ENCODE measurements around the gene ADAMTSL1.

Gene ADAMTSL1

DNA sequence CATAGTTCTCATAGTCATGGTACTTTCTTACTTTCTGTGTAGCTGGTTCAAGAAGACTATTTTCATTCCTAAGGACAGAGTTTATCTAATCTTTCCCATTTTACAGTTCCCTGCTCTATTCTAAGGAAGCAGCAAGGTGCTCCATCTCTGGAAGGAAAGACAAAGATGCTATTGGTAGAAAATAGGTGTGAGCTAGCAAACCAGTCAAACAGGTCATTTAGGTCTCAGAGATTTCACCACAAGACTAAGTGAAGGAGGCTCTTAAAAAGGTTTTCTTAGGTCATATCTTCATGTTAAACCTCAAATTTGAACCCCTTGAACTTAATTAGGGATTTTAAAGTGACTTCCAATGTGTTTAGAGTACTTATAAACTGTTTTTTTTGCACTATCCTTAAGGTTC is 62.6 kb downstream of the ADAMTSL1 start:
- Histone ChIP-seq H3K9me3 (ENCODE audit: control insufficient read depth, low read length) (peaks cover 21% of the 10 kb centered on the region), H3K27me3 (replicated peaks; ENCODE audit: control insufficient read depth, insufficient read depth, low read length) (no peaks in the 10 kb centered on the region), H3K4me1 (ENCODE audit: control insufficient read depth, insufficient read depth, low read length) (peaks cover 10% of the 10 kb centered on the region), H3K4me3 (ENCODE audit: low read length) (no peak overlapping the region), H3K9ac (ENCODE audit: low read length) (no peak overlapping the region), H3K36me3 (ENCODE audit: control insufficient read depth, insufficient read depth, low read length, severe bottlenecking) (peaks cover 29% of the 10 kb centered on the region)
- no peak for DNase-seq (ENCODE audit: low read depth)

GRCh38 chr9:18539203-18539693 is 65.3 kb downstream of the ADAMTSL1 start:
- Histone ChIP-seq H3K9ac (ENCODE audit: low read length) (no peak overlapping the region), H3K4me3 (ENCODE audit: low read length) (no peak overlapping the region), H3K36me3 (ENCODE audit: control insufficient read depth, insufficient read depth, low read length, severe bottlenecking) (peaks cover 23% of the 10 kb centered on the region), H3K9me3 (ENCODE audit: control insufficient read depth, low read length) (peaks cover 17% of the 10 kb centered on the region), H3K4me1 (ENCODE audit: control insufficient read depth, insufficient read depth, low read length) (peaks cover 19% of the 10 kb centered on the region), H3K27me3 (replicated peaks; ENCODE audit: control insufficient read depth, insufficient read depth, low read length) (no peaks in the 10 kb centered on the region)
- DNase-seq (ENCODE audit: low read depth), result no peak

DNA sequence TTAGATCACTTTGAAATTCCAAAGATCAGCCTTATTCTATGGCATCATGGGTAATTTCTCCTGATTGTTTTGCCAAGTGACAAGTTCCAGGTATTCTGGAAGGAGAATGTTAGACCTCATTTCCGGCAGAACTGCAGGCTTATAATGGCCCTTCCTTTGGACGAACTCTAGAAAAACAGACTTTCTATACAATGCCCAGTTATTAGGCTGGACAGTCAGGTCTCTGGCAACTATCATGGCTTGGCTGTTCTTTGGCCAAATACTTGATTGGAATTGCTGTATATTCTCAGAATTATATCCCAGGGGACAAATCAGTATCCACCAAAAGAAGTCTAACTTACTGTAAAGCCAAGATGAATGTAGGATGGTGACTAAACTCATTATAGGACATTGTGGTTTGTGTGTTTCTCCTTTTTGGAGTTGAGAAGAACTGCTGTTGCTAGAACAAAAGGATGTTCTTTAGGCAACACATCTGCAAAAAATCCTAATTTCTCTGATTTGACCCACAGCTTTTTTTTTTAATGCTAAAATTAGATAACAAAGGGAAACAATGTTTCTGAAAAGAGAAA is 69.0 kb downstream of the ADAMTSL1 start:
- peaks cover 36% of the 10 kb centered on the region for H3K4me1 ChIP-seq (ENCODE audit: control insufficient read depth, insufficient read depth, low read length)
- H3K4me3 ChIP-seq (ENCODE audit: low read length), result peak overlapping the region; percentile 18
- no peaks in the 10 kb centered on the region for H3K27me3 ChIP-seq (replicated peaks; ENCODE audit: control insufficient read depth, insufficient read depth, low read length)
- no peak for DNase-seq (ENCODE audit: low read depth)
- peaks cover 6% of the 10 kb centered on the region for H3K36me3 ChIP-seq (ENCODE audit: control insufficient read depth, insufficient read depth, low read length, severe bottlenecking)
- H3K9me3 ChIP-seq (ENCODE audit: control insufficient read depth, low read length), result no peaks in the 10 kb centered on the region
- H3K9ac ChIP-seq (ENCODE audit: low read length), result peak overlapping the region; percentile 69

DNA sequence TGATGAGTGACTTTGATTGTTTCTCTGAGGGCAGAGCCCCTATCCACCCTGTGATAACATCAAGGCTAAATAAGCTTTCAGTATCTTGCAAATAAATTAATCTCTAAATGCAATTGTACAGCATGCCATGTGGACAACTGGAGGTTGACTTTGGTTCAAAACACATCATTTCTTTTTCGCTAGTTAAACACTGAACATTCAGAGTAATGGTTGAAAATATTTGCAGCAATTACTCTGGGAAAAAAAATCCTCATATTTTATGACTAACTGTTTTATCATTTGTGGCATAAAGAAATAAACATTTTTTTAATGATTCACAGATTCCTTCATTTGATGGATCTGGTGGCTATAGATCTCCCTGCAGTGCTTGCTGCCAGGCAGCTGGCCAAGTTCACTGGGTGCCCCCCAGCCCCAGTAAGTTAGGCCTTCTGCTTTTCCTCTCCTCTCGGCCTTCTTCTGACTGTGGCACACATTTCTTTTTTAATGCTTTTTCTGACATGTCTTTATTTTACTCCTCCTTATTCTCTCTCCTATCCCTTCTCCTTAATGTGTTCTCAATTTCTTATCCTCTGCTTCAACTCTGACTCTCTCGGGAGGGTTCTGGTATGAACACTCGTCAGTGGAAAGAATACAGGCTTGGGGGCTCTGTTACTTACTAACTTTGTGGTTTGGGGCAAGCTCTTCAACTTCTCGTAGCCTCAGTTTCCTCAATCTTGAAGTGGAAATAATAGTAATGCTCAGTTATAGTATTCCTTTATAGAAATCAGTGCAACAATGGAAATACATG is 69.6 kb downstream of the ADAMTSL1 start:
- peaks cover 6% of the 10 kb centered on the region for H3K36me3 ChIP-seq (ENCODE audit: control insufficient read depth, insufficient read depth, low read length, severe bottlenecking)
- H3K9me3 ChIP-seq (ENCODE audit: control insufficient read depth, low read length), result no peaks in the 10 kb centered on the region
- H3K27me3 ChIP-seq (replicated peaks; ENCODE audit: control insufficient read depth, insufficient read depth, low read length), result no peaks in the 10 kb centered on the region
- H3K4me1 ChIP-seq (ENCODE audit: control insufficient read depth, insufficient read depth, low read length), result peaks cover 36% of the 10 kb centered on the region
- H3K9ac ChIP-seq (ENCODE audit: low read length), result peak overlapping the region; percentile 69
- H3K4me3 ChIP-seq (ENCODE audit: low read length), result peak overlapping the region; percentile 18
- DNase-seq (ENCODE audit: low read depth), result peak; percentile 84

GRCh38 chr9:18544456-18544855 is 70.5 kb downstream of the ADAMTSL1 start:
- DNase-seq (ENCODE audit: low read depth), result no peak
- Histone ChIP-seq H3K9ac (ENCODE audit: low read length) (peak overlapping the region; percentile 69), H3K4me1 (ENCODE audit: control insufficient read depth, insufficient read depth, low read length) (peaks cover 36% of the 10 kb centered on the region), H3K36me3 (ENCODE audit: control insufficient read depth, insufficient read depth, low read length, severe bottlenecking) (peaks cover under 1% of the 10 kb centered on the region), H3K9me3 (ENCODE audit: control insufficient read depth, low read length) (no peaks in the 10 kb centered on the region), H3K4me3 (ENCODE audit: low read length) (no peak overlapping the region), H3K27me3 (replicated peaks; ENCODE audit: control insufficient read depth, insufficient read depth, low read length) (no peaks in the 10 kb centered on the region)

DNA sequence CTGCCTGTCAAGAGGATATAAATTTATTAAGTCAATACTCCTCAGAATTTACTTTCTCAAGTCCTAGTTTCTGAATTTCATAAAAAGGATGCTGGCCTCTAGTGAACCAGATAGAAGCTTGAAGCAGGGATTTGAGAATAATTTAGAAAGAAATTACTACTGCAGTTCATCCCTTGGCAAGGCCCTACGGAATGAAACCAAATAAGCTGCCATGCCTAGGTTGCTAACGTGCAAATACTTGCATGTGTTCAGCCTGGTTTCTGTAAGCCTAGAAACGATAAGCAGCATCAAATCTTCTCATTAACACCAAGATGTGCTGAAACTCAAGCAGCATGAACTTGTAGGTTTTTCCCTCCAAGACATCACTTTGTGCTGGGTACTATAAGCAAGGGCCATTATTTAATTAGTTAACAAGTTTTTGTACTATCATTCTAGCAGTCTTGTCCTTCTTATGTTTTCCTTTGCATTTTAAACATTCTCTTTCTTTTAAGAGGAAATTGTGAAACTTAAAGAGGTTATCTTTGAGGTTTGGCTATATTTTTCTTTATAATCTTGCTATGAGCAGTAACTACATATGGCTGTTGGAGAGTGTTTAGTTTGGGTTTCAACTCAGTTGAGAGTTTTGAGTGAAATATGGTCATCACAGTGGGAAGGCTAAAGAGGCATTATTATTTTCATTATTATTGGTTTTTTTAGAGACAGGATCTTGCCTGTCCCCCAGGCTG is 71.8 kb downstream of the ADAMTSL1 start:
- H3K4me3 ChIP-seq (ENCODE audit: low read length), result peak overlapping the region; percentile 32
- DNase-seq (ENCODE audit: low read depth), result no peak
- H3K9ac ChIP-seq (ENCODE audit: low read length), result peak overlapping the region; percentile 48
- no peaks in the 10 kb centered on the region for H3K36me3 ChIP-seq (ENCODE audit: control insufficient read depth, insufficient read depth, low read length, severe bottlenecking)
- peaks cover 36% of the 10 kb centered on the region for H3K4me1 ChIP-seq (ENCODE audit: control insufficient read depth, insufficient read depth, low read length)
- no peaks in the 10 kb centered on the region for H3K9me3 ChIP-seq (ENCODE audit: control insufficient read depth, low read length)
- H3K27me3 ChIP-seq (replicated peaks; ENCODE audit: control insufficient read depth, insufficient read depth, low read length), result no peaks in the 10 kb centered on the region

- Histone ChIP-seq H3K36me3 (ENCODE audit: control insufficient read depth, insufficient read depth, low read length, severe bottlenecking) (no peaks in the 10 kb centered on the region), H3K9ac (ENCODE audit: low read length) (no peak overlapping the region), H3K27me3 (replicated peaks; ENCODE audit: control insufficient read depth, insufficient read depth, low read length) (no peaks in the 10 kb centered on the region), H3K9me3 (ENCODE audit: control insufficient read depth, low read length) (peaks cover 2% of the 10 kb centered on the region), H3K4me3 (ENCODE audit: low read length) (no peak overlapping the region), H3K4me1 (ENCODE audit: control insufficient read depth, insufficient read depth, low read length) (peaks cover 24% of the 10 kb centered on the region)
- DNase-seq (ENCODE audit: low read depth), result no peak
Measured at GRCh38 chr9:18548456-18548855, 74.5 kb downstream of the ADAMTSL1 start.

DNA sequence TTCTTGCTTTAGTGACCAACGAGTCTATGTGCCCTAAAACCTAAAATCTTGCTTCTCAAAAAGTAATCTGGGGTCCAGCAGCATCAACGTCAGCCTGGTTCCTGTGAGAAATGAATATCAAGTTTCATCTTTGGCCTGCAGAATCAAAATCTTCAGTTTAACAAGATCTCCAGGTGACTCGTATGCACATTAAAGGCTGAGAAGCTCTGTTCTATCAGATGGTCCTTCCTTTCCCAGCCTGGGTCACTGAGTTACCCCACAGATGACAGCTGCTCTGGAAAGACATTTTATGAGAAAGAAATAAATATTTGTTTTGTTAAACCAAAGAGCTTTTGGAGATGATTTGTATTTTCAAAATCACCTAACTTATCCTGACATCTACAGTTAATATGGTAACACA is 75.8 kb downstream of the ADAMTSL1 start:
- Histone ChIP-seq H3K36me3 (ENCODE audit: control insufficient read depth, insufficient read depth, low read length, severe bottlenecking) (no peaks in the 10 kb centered on the region), H3K4me3 (ENCODE audit: low read length) (no peak overlapping the region), H3K9me3 (ENCODE audit: control insufficient read depth, low read length) (peaks cover 7% of the 10 kb centered on the region), H3K4me1 (ENCODE audit: control insufficient read depth, insufficient read depth, low read length) (peaks cover 12% of the 10 kb centered on the region), H3K27me3 (replicated peaks; ENCODE audit: control insufficient read depth, insufficient read depth, low read length) (no peaks in the 10 kb centered on the region), H3K9ac (ENCODE audit: low read length) (no peak overlapping the region)
- DNase-seq (ENCODE audit: low read depth), result no peak

DNA sequence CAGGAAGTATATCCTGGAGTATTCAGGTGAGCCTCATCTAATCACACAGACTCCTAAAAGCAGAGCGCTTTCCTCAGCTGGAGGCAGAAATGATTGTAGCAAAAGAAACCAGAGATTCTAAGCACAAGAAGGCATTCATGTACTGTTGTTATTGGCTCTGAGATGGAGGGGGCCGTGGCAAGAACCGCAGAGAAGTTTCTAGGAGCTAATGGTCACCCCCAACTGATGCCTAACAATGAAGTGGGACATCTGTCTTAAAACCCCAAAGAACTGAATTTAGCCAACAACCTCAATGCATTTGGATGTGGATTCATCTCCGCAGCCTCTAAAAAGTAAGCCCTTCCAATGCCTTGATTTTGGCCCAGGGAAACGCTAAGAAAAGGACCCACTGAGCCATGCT is 76.3 kb downstream of the ADAMTSL1 start:
- no peak for DNase-seq (ENCODE audit: low read depth)
- Histone ChIP-seq H3K9ac (ENCODE audit: low read length) (no peak overlapping the region), H3K4me3 (ENCODE audit: low read length) (no peak overlapping the region), H3K9me3 (ENCODE audit: control insufficient read depth, low read length) (peaks cover 7% of the 10 kb centered on the region), H3K4me1 (ENCODE audit: control insufficient read depth, insufficient read depth, low read length) (peaks cover 6% of the 10 kb centered on the region), H3K27me3 (replicated peaks; ENCODE audit: control insufficient read depth, insufficient read depth, low read length) (no peaks in the 10 kb centered on the region), H3K36me3 (ENCODE audit: control insufficient read depth, insufficient read depth, low read length, severe bottlenecking) (no peaks in the 10 kb centered on the region)

DNA sequence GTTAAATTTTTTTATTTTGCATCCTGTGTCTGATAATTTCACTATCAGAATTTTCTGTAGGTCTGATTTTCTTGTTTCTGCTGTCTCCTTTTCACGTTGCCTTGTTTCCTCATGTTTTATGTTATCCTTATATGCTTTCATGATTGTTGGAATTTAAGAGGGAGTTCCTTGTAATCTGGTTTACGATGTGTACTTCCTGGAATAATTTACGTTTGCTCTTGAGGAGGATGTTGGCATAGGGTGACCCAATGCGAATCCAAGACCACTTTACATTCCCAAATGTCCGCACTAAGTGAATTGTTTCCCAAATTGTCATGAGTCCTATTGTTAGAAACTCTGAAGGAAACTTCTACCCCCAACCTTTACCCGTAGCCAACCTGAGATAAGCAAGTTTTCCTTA is 80.3 kb downstream of the ADAMTSL1 start:
- no peaks in the 10 kb centered on the region for H3K27me3 ChIP-seq (replicated peaks; ENCODE audit: control insufficient read depth, insufficient read depth, low read length)
- no peaks in the 10 kb centered on the region for H3K36me3 ChIP-seq (ENCODE audit: control insufficient read depth, insufficient read depth, low read length, severe bottlenecking)
- H3K9me3 ChIP-seq (ENCODE audit: control insufficient read depth, low read length), result peaks cover 7% of the 10 kb centered on the region
- peaks cover 20% of the 10 kb centered on the region for H3K4me1 ChIP-seq (ENCODE audit: control insufficient read depth, insufficient read depth, low read length)
- no peak overlapping the region for H3K9ac ChIP-seq (ENCODE audit: low read length)
- DNase-seq (ENCODE audit: low read depth), result no peak
- H3K4me3 ChIP-seq (ENCODE audit: low read length), result no peak overlapping the region

- DNase-seq (ENCODE audit: low read depth), result no peak
- H3K27me3 ChIP-seq (replicated peaks; ENCODE audit: control insufficient read depth, insufficient read depth, low read length), result no peaks in the 10 kb centered on the region
- H3K4me3 ChIP-seq (ENCODE audit: low read length), result no peak overlapping the region
- H3K4me1 ChIP-seq (ENCODE audit: control insufficient read depth, insufficient read depth, low read length), result peaks cover 20% of the 10 kb centered on the region
- no peak overlapping the region for H3K9ac ChIP-seq (ENCODE audit: low read length)
- H3K9me3 ChIP-seq (ENCODE audit: control insufficient read depth, low read length), result peaks cover 7% of the 10 kb centered on the region
- H3K36me3 ChIP-seq (ENCODE audit: control insufficient read depth, insufficient read depth, low read length, severe bottlenecking), result no peaks in the 10 kb centered on the region
Measured at GRCh38 chr9:18555105-18555883, 81.3 kb downstream of the ADAMTSL1 start.
